ENCODE results near the gene ARHGAP9.

DNA sequence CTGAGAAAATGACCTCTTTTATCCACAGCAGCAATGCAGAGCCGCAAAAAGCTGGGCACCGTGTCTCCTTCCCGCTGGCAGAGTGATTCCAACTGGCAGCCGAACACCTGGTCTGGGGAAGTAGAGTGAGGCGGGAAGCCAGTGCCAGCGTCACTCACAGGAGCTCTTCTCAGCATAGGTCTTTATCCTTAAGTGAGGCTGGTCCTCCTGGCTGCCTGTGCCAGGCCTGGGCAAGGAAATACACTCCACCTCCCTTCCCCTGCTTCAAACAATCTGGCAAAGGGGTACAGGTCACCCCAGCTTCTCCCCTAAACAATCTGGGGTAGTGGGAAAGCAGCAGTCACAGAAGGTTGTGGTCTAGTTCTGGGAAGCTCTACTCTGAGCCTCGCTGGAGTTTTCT lies 4.8 kb downstream of the ARHGAP9 start:
- TF ChIP-seq, protein P1, sequence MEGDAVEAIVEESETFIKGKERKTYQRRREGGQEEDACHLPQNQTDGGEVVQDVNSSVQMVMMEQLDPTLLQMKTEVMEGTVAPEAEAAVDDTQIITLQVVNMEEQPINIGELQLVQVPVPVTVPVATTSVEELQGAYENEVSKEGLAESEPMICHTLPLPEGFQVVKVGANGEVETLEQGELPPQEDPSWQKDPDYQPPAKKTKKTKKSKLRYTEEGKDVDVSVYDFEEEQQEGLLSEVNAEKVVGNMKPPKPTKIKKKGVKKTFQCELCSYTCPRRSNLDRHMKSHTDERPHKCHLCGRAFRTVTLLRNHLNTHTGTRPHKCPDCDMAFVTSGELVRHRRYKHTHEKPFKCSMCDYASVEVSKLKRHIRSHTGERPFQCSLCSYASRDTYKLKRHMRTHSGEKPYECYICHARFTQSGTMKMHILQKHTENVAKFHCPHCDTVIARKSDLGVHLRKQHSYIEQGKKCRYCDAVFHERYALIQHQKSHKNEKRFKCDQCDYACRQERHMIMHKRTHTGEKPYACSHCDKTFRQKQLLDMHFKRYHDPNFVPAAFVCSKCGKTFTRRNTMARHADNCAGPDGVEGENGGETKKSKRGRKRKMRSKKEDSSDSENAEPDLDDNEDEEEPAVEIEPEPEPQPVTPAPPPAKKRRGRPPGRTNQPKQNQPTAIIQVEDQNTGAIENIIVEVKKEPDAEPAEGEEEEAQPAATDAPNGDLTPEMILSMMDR (IDR thresholded peaks at IDR 0.05 in 8 of 11, conservative IDR thresholded peaks at IDR 0.05 in 3 of 11): no peak
- no peak for TF ChIP-seq POLR2AphosphoS5 (IDR thresholded peaks at IDR 0.05)
